Measurements from ENCODE around the gene SLC46A2. TPM values are rescaled to one million over a fixed set of nuclear protein-coding genes. Genes with fewer than 3 reads are reported as not detected.

Gene SLC46A2
- total and polyA plus RNA-seq, 2 of the 13 experiments (the other 11 are each of a cell fraction or from before 2014, with no cell fraction given): not detected

- intact Hi-C loops (cut with micrococcal nuclease; ENCODE audit: unreplicated experiment): no loop called here
- Histone ChIP-seq H3K4me1 (ENCODE audit: insufficient read depth, low read length) (no peaks in the 10 kb centered on the region), H3K4me3 (replicated peaks in 1 of 3; ENCODE audit: insufficient read depth in 1 of 3, low read depth in 2 of 3, low read length in 3 of 3) (no peak overlapping the region), H3K27ac (ENCODE audit: extremely low read length, insufficient read depth, low read length) (no peak overlapping the region), H3K27me3 (ENCODE audit: control insufficient read depth in 1 of 2, insufficient read depth in 2 of 2, low read length in 2 of 2) (no peaks in the 10 kb centered on the region), H3K4me2 (ENCODE audit: low read depth, low read length) (no peak overlapping the region), H3K9ac (ENCODE audit: insufficient read depth, low read depth, low read length) (no peak overlapping the region), H3K36me3 (replicated peaks in 1 of 2; ENCODE audit: control insufficient read depth in 1 of 2, insufficient read depth in 2 of 2, low read length in 2 of 2) (no peaks in the 10 kb centered on the region; a peak in 2 of 5 replicates), H2AFZ (ENCODE audit: low read length) (no peak overlapping the region), H3K79me2 (ENCODE audit: insufficient read depth, low read length) (no peaks in the 10 kb centered on the region), H3K9me3 (ENCODE audit: low read length) (no peaks in the 10 kb centered on the region), H4K20me1 (ENCODE audit: insufficient read depth, low read length) (no peaks in the 10 kb centered on the region)
- no TSS peak for BruUV-seq (replicated peaks)
- WGBS (ENCODE audit: low lambda C conversion rate): 90% methylated on average over 2 of the region's 2 CpGs
- ATAC-seq (no peak), FAIRE-seq (no peak), DNase-seq (ENCODE audit: low spot score) (no peak)
- ChIA-PET POLR2A (no interaction called here), CTCF (ENCODE audit: low intra/inter-chr PET ratio, low total read pairs) (no interaction called here)
- in situ Hi-C loops (cut with HindIII; ENCODE audit: extremely low pct_ligation_motif_present, low pct_unique_long_range_greater_than_20kb): no loop called here
- TF ChIP-seq LRRFIP1 (CRISPR knock-in tag; conservative IDR thresholded peaks at IDR 0.05) (no peak), NR2F2 (IDR thresholded peaks at IDR 0.05; ENCODE audit: borderline replicate concordance, low read depth) (no peak), CREM (IDR thresholded peaks at IDR 0.05) (no peak), CREM (CRISPR knock-in tag; IDR thresholded peaks at IDR 0.05) (no peak), SP5 (CRISPR knock-in tag; IDR thresholded peaks at IDR 0.05; ENCODE audit: borderline replicate concordance, low read depth) (no peak), FOXP4 (CRISPR knock-in tag; IDR thresholded peaks at IDR 0.05) (no peak), REPIN1 (CRISPR knock-in tag; IDR thresholded peaks at IDR 0.05; ENCODE audit: borderline replicate concordance, low read depth) (no peak), ATF3 (CRISPR knock-in tag; IDR thresholded peaks at IDR 0.05) (no peak), PAXIP1 (CRISPR knock-in tag; conservative IDR thresholded peaks at IDR 0.05) (no peak), ZXDC (CRISPR knock-in tag; IDR thresholded peaks at IDR 0.05) (no peak), HCFC1 (IDR thresholded peaks at IDR 0.05; ENCODE audit: low read depth, low read length) (no peak)
- TF ChIP-seq, protein P1, sequence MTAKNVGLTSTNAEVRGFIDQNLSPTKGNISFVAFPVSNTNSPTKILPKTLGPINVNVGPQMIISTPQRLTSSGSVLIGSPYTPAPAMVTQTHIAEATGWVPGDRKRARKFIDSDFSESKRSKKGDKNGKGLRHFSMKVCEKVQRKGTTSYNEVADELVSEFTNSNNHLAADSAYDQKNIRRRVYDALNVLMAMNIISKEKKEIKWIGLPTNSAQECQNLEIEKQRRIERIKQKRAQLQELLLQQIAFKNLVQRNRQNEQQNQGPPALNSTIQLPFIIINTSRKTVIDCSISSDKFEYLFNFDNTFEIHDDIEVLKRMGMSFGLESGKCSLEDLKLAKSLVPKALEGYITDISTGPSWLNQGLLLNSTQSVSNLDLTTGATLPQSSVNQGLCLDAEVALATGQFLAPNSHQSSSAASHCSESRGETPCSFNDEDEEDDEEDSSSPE (CRISPR knock-in tag; IDR thresholded peaks at IDR 0.05): no peak
Measured at GRCh38 chr9:112878752-112879151, 11.9 kb downstream of the SLC46A2 start.
